Stimulated activated CD4-positive, alpha-beta T cell treated with anti-CD3 and anti-CD28 coated beads, Interleukin-4, amount 100 ng/mL, for 24 hours (primary cell): Measurements from ENCODE around the gene POC1A.
"Not testable (repeated sequence)": the region's sequence is repeated elsewhere in the genome, so short reads cannot be mapped to it uniquely, and the experiment has no call there.

ENCODE experiments used
- DNase-seq: peaks from one replicate; pipeline ENCODE4 v3.0.0-alpha.2; 2020

The POC1A gene

GRCh38 chr3:52183786-52184445, 29.7 kb upstream of the POC1A start:
- DNase-seq, result no peak

- no peak for DNase-seq
Measured at GRCh38 chr3:52182691-52183090, 28.5 kb upstream of the POC1A start.

GRCh38 chr3:52182196-52182595, 28.0 kb upstream of the POC1A start:
- no peak for DNase-seq

GRCh38 chr3:52181543-52181942, 27.3 kb upstream of the POC1A start:
- DNase-seq, result no peak

GRCh38 chr3:52178537-52178936, 24.3 kb upstream of the POC1A start:
- DNase-seq, result no peak

- not testable (repeated sequence) for DNase-seq
Measured at GRCh38 chr3:52178126-52178525, 23.9 kb upstream of the POC1A start.

- no peak for DNase-seq
Measured at GRCh38 chr3:52177701-52178042, 23.4 kb upstream of the POC1A start.

- DNase-seq, result no peak
Measured at GRCh38 chr3:52176951-52177700, 22.9 kb upstream of the POC1A start.

- DNase-seq, result no peak
Measured at GRCh38 chr3:52176180-52176752, 22.0 kb upstream of the POC1A start.

- DNase-seq, result no peak
Measured at GRCh38 chr3:52175416-52176179, 21.4 kb upstream of the POC1A start.

- DNase-seq, result no peak
Measured at GRCh38 chr3:52174896-52175295, 20.7 kb upstream of the POC1A start.

GRCh38 chr3:52173101-52173500, 18.9 kb upstream of the POC1A start:
- DNase-seq, result no peak

- no peak for DNase-seq
Measured at GRCh38 chr3:52172262-52172757, 18.1 kb upstream of the POC1A start.

GRCh38 chr3:52171514-52172261, 17.5 kb upstream of the POC1A start:
- no peak for DNase-seq

- not testable (repeated sequence) for DNase-seq
Measured at GRCh38 chr3:52170217-52170616, 16.0 kb upstream of the POC1A start.

- DNase-seq, result no peak
Measured at GRCh38 chr3:52167240-52167639, 13.0 kb upstream of the POC1A start.

GRCh38 chr3:52162250-52162872, 8.1 kb upstream of the POC1A start:
- DNase-seq, result no peak

- no peak for DNase-seq
Measured at GRCh38 chr3:52159503-52159902, 5.3 kb upstream of the POC1A start.

GRCh38 chr3:52155912-52156311, 1.7 kb upstream of the POC1A start:
- DNase-seq, result no peak

GRCh38 chr3:52153389-52154096, 680 bp downstream of the POC1A start:
- peak; percentile 10 for DNase-seq

GRCh38 chr3:52151991-52152390, 2.2 kb downstream of the POC1A start:
- DNase-seq, result not testable (repeated sequence)
